SK-N-DZ (cell line): ENCODE measurements around the gene TCEANC2. TPM values are rescaled to one million over a fixed set of nuclear protein-coding genes. Genes with fewer than 3 reads are reported as not detected.
"Not testable (repeated sequence)": the region's sequence is repeated elsewhere in the genome, so short reads cannot be mapped to it uniquely, and the experiment has no call there.

Source experiments
- DNase-seq: peaks from one replicate; pipeline ENCODE4 v3.0.0-alpha.2; 2015; ENCODE audit warnings: low spot score
- polyA plus RNA-seq, 2 experiments: library from polyadenylated mRNA; depleted of rRNA; stranded (reverse); fragments of >200 nt; gene quantifications; 2 replicates each; pipeline ENCODE4 v1.2.3, GENCODE V29; 2014

Gene TCEANC2
- 5.2 TPM in 2 replicates for polyA plus RNA-seq (2014; cell fraction: cytosol; rRNA removed)
- polyA plus RNA-seq (2014; cell fraction: nucleus; rRNA removed), result 4.0 and 9.1 TPM in 2 replicates

- DNase-seq, result peak; percentile 99
Measured at GRCh38 chr1:54052934-54053744, at the start of gene TCEANC2, which contains the start of gene TMEM59. TCEANC2 (plus strand) TSS chr1:54053608; CDS start chr1:54054423, 815 bp downstream. TMEM59 (minus strand) TSS chr1:54053204; CDS start chr1:54053188, 16 bp downstream.

- not testable (repeated sequence) for DNase-seq
Measured at GRCh38 chr1:54003750-54004480, 49.5 kb upstream of the TCEANC2 start.

GRCh38 chr1:54004481-54005049 is 48.8 kb upstream of the TCEANC2 start:
- DNase-seq, result no peak

- no peak for DNase-seq
Measured at GRCh38 chr1:54006508-54006907, 46.9 kb upstream of the TCEANC2 start.

GRCh38 chr1:54007613-54008012 is 45.8 kb upstream of the TCEANC2 start:
- no peak for DNase-seq

GRCh38 chr1:54008876-54009275 is 44.5 kb upstream of the TCEANC2 start:
- no peak for DNase-seq

GRCh38 chr1:54009406-54009805 is 44.0 kb upstream of the TCEANC2 start:
- DNase-seq, result no peak

GRCh38 chr1:54010415-54011117 is 42.8 kb upstream of the TCEANC2 start:
- no peak for DNase-seq

GRCh38 chr1:54011316-54012007 is 41.9 kb upstream of the TCEANC2 start:
- no peak for DNase-seq

GRCh38 chr1:54012008-54012325 is 41.4 kb upstream of the TCEANC2 start:
- no peak for DNase-seq

GRCh38 chr1:54012863-54013262 is 40.5 kb upstream of the TCEANC2 start:
- DNase-seq, result no peak

- DNase-seq, result no peak
Measured at GRCh38 chr1:54013393-54014008, 39.9 kb upstream of the TCEANC2 start.

GRCh38 chr1:54014009-54014629 is 39.3 kb upstream of the TCEANC2 start:
- DNase-seq, result no peak

- DNase-seq, result no peak
Measured at GRCh38 chr1:54016343-54017282, 36.8 kb upstream of the TCEANC2 start.

GRCh38 chr1:54017979-54018378 is 35.4 kb upstream of the TCEANC2 start, which contains the start of gene LDLRAD1:
LDLRAD1 (minus strand) TSS chr1:54018186; CDS start chr1:54018112, 74 bp downstream.
- no peak for DNase-seq

- DNase-seq, result no peak
Measured at GRCh38 chr1:54018635-54019034, 34.8 kb upstream of the TCEANC2 start.

GRCh38 chr1:54019562-54020176 is 33.7 kb upstream of the TCEANC2 start:
- DNase-seq, result peak; percentile 64

- peak; percentile 52 for DNase-seq
Measured at GRCh38 chr1:54024358-54024757, 29.1 kb upstream of the TCEANC2 start.
